ENCODE measurements around the gene UBE4A. TPM values are rescaled to one million over a fixed set of nuclear protein-coding genes. Genes with fewer than 3 reads are reported as not detected.

Gene UBE4A
- polyA plus RNA-seq, 1 donor (not counting 4 experiments of a cell fraction or from before 2014, with no cell fraction given), result 19.5 TPM

GRCh38 chr11:118373263-118373662 is 13.9 kb downstream of the UBE4A start:
- dilution Hi-C loops (cut with MboI; ENCODE audit: extremely low pct_ligation_motif_present, low sequenced_read_pairs), result no loop called here
- DNase-seq (ENCODE audit: low read depth, low spot score) (no peak), FAIRE-seq (no peak)
- Histone ChIP-seq H3K27ac (ENCODE audit: control insufficient read depth, insufficient read depth, low read length) (no peak overlapping the region), H3K4me2 (ENCODE audit: control insufficient read depth, extremely low read depth, insufficient read depth, low read depth, low read length) (no peak overlapping the region), H3K27me3 (ENCODE audit: control insufficient read depth, extremely low read depth, insufficient read depth, low read length) (no peaks in the 10 kb centered on the region), H3K9me1 (ENCODE audit: control insufficient read depth, extremely low read depth, insufficient read depth, low read length) (no peaks in the 10 kb centered on the region), H4K20me1 (ENCODE audit: control insufficient read depth, extremely low read depth, insufficient read depth, low read length) (no peaks in the 10 kb centered on the region), H3K4me1 (ENCODE audit: control insufficient read depth, extremely low read depth, insufficient read depth, low read length) (no peaks in the 10 kb centered on the region), H2AFZ (ENCODE audit: control insufficient read depth, low read length) (no peak overlapping the region), H3K9ac (ENCODE audit: control insufficient read depth, extremely low read depth, insufficient read depth, low read length) (no peak overlapping the region), H3K79me2 (ENCODE audit: control insufficient read depth, insufficient read depth, low read length) (no peaks in the 10 kb centered on the region), H3K36me3 (ENCODE audit: control insufficient read depth in 2 of 2, extremely low read depth in 1 of 2, insufficient read depth in 2 of 2, low read length in 2 of 2) (peaks cover 13 to 23% of the 10 kb centered on the region in 2 experiments), H3K9me3 (ENCODE audit: control insufficient read depth, low read depth, low read length) (no peaks in the 10 kb centered on the region), H3K4me3 (ENCODE audit: control insufficient read depth in 2 of 3, extremely low read depth in 1 of 3, insufficient read depth in 2 of 3, low read depth in 1 of 3, low read length in 3 of 3) (no peak overlapping the region)
- TF ChIP-seq CTCF (optimal IDR thresholded peaks at IDR 0.05 in 1 of 3, IDR thresholded peaks at IDR 0.05 in 1 of 3, conservative IDR thresholded peaks at IDR 0.05 in 1 of 3; ENCODE audit: extremely low read depth in 1 of 3, insufficient read depth in 2 of 3, low read length in 3 of 3) (no peak), EZH2 (IDR thresholded peaks at IDR 0.05; ENCODE audit: low read length) (no peak)

- DNase-seq (ENCODE audit: low read depth, low spot score) (no peak), FAIRE-seq (no peak)
- TF ChIP-seq CTCF (optimal IDR thresholded peaks at IDR 0.05 in 1 of 3, IDR thresholded peaks at IDR 0.05 in 1 of 3, conservative IDR thresholded peaks at IDR 0.05 in 1 of 3; ENCODE audit: extremely low read depth in 1 of 3, insufficient read depth in 2 of 3, low read length in 3 of 3) (no peak), EZH2 (IDR thresholded peaks at IDR 0.05; ENCODE audit: low read length) (no peak)
- no peaks in the 10 kb centered on the region for H3K9me3 ChIP-seq (ENCODE audit: control insufficient read depth, low read depth, low read length)
- no peak overlapping the region for H3K27ac ChIP-seq (ENCODE audit: control insufficient read depth, insufficient read depth, low read length)
- no peaks in the 10 kb centered on the region for H3K27me3 ChIP-seq (ENCODE audit: control insufficient read depth, extremely low read depth, insufficient read depth, low read length)
- no peak overlapping the region for H3K4me2 ChIP-seq (ENCODE audit: control insufficient read depth, extremely low read depth, insufficient read depth, low read depth, low read length)
- H4K20me1 ChIP-seq (ENCODE audit: control insufficient read depth, extremely low read depth, insufficient read depth, low read length), result no peaks in the 10 kb centered on the region
- no peaks in the 10 kb centered on the region for H3K9me1 ChIP-seq (ENCODE audit: control insufficient read depth, extremely low read depth, insufficient read depth, low read length)
- H3K79me2 ChIP-seq (ENCODE audit: control insufficient read depth, insufficient read depth, low read length), result no peaks in the 10 kb centered on the region
- no peak overlapping the region for H3K4me3 ChIP-seq (ENCODE audit: control insufficient read depth in 2 of 3, extremely low read depth in 1 of 3, insufficient read depth in 2 of 3, low read depth in 1 of 3, low read length in 3 of 3)
- no peak overlapping the region for H3K9ac ChIP-seq (ENCODE audit: control insufficient read depth, extremely low read depth, insufficient read depth, low read length)
- H2AFZ ChIP-seq (ENCODE audit: control insufficient read depth, low read length), result no peak overlapping the region
- H3K4me1 ChIP-seq (ENCODE audit: control insufficient read depth, extremely low read depth, insufficient read depth, low read length), result no peaks in the 10 kb centered on the region
- H3K36me3 ChIP-seq (ENCODE audit: control insufficient read depth in 2 of 2, extremely low read depth in 1 of 2, insufficient read depth in 2 of 2, low read length in 2 of 2), result peaks cover 15 to 21% of the 10 kb centered on the region in 2 experiments
- dilution Hi-C loops (cut with MboI; ENCODE audit: extremely low pct_ligation_motif_present, low sequenced_read_pairs), result no loop called here
Observed at GRCh38 chr11:118373871-118374270, 14.5 kb downstream of the UBE4A start.

Measured in keratinocyte (primary cell).